Measurements from ENCODE around the gene LGALS7. TPM values are rescaled to one million over a fixed set of nuclear protein-coding genes. Genes with fewer than 3 reads are reported as not detected.

The LGALS7 gene
- total and polyA plus RNA-seq, 2 of the 4 experiments (the other 2 are of a cell fraction): not detected

DNA sequence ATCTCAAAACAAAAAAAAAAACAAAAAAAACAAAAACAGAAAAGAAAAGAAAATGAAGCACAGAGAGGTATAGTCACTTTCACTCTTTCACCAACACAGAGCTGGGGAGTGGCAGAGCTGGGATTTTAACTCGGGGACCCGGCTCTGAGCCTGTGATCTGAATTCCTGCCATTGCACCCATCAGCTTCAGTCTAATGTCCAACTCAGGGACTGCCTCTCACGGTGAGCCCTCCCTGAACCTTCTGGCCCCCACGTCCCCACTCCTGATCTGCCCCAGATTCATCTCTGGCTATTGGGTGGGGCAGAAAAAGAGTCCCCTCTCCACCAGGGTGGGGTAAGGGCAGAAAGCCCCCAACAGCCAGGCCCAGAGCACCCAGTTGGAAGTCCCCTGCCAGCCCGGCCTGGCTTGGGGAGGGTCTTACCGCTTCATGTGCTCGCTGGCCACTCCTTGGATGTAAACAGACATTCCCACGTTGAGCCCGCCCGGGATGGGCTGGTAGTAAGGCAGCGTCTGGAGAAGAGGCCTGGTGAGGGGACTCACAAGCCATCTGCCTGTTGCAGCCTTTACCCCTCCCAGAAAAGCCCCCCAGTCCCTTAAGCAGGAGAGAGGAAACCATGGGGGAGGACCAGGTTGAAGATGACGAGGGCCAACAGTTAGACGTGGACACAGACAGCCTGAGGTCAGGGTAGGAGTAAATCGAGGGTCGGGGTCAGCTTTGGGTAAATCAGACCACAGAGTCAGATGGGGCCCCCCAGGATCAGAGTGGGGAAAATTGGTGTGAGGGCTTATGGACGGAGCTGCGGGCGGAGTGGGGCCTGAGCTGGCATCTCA lies 38.9 kb upstream of the LGALS7 start:
- Histone ChIP-seq H3K9me3 (ENCODE audit: control insufficient read depth, insufficient read depth, low read length) (no peaks in the 10 kb centered on the region), H3K9me1 (ENCODE audit: insufficient read depth, low read length) (0 out of 2 replicates have a peak, but pooled peaks cover 3% of the 10 kb centered on the region), H4K5ac (ENCODE audit: low read depth, low read length) (no peak overlapping the region), H3K4ac (ENCODE audit: low read depth, low read length) (no peak overlapping the region), H3K14ac (replicated peaks; ENCODE audit: low read depth, low read length) (no peak overlapping the region), H2AK9ac (replicated peaks; ENCODE audit: low read depth, low read length, poor library complexity) (peak overlapping the region; percentile 72), H3K4me1 (ENCODE audit: control insufficient read depth, insufficient read depth, low read length) (no peaks in the 10 kb centered on the region), H3K18ac (ENCODE audit: low read depth, low read length) (no peak overlapping the region), H2BK20ac (ENCODE audit: low read depth, low read length) (no peak overlapping the region), H2BK5ac (ENCODE audit: low read depth, low read length, poor library complexity, severe bottlenecking) (no peak overlapping the region), H3K36me3 (ENCODE audit: control insufficient read depth, insufficient read depth, low read length) (peaks cover 22% of the 10 kb centered on the region), H3K27ac (ENCODE audit: insufficient read depth, low read length) (no peak overlapping the region), H3K56ac (ENCODE audit: extremely low read depth, insufficient read depth, low read length) (no peak overlapping the region), H3K4me2 (ENCODE audit: low read depth, low read length) (no peak overlapping the region), H3K23ac (ENCODE audit: low read depth, low read length) (no peak overlapping the region), H4K91ac (ENCODE audit: insufficient read depth, low read depth, low read length) (no peak overlapping the region), H3K9ac (ENCODE audit: low read depth, low read length) (no peak overlapping the region), H3K4me3 (ENCODE audit: insufficient read depth, low read depth, low read length) (no peak overlapping the region), H4K8ac (ENCODE audit: low read depth in 2 of 2, low read length in 2 of 2) (no peak overlapping the region), H2BK120ac (ENCODE audit: low read depth, low read length) (no peak overlapping the region), H2AFZ (replicated peaks; ENCODE audit: low read length, poor library complexity) (peak overlapping the region; percentile 21), H2BK15ac (ENCODE audit: low read depth, low read length) (no peak overlapping the region), H4K20me1 (ENCODE audit: insufficient read depth, low read length) (no peaks in the 10 kb centered on the region), H3K27me3 (ENCODE audit: control insufficient read depth, insufficient read depth, low read length) (no peaks in the 10 kb centered on the region), H3K79me1 (ENCODE audit: low read depth in 1 of 2, low read length in 2 of 2) (no peaks in the 10 kb centered on the region), H2AK5ac (ENCODE audit: low read depth, low read length) (no peak overlapping the region)
- CTCF ChIA-PET: no interaction called here
- dilution Hi-C loops (cut with HindIII; ENCODE audit: low sequenced_read_pairs, unreplicated experiment): no loop called here
- no peak for ATAC-seq (ENCODE audit: low read depth)
- POLR2A ChIA-PET (ENCODE audit: unreplicated experiment): no interaction called here
- in situ Hi-C loops (cut with MboI; ENCODE audit: low sequenced_read_pairs): no loop called here
- TF ChIP-seq MAZ (IDR thresholded peaks at IDR 0.05; ENCODE audit: borderline replicate concordance, low read depth, low read length) (no peak), MAFK (IDR thresholded peaks at IDR 0.05; ENCODE audit: low read depth, low read length) (no peak)
- no peak for DNase-seq
- WGBS, 2 experiments (ENCODE audit: extremely low coverage in 2 of 2, insufficient read length in 1 of 2): 76% methylated on average over 6 of the region's 18 CpGs; no CpG with 5 or more reads in 1 of the 2 experiments
- no TSS peak for BruUV-seq (replicated peaks)
- intact Hi-C loops (cut with micrococcal nuclease): no loop called here
